Smooth muscle cell (in vitro differentiated cells): ENCODE data around the gene MPV17L. TPM values are rescaled to one million over a fixed set of nuclear protein-coding genes. Genes with fewer than 3 reads are reported as not detected.

Experiments
- DNase-seq: peaks from one replicate; lab custom pipeline; 2025; ENCODE audit not compliant: unreplicated experiment; lab: John Stamatoyannopoulos, UW
- H2AFZ ChIP-seq: fragments of 200-600 bp; sonication (generic); 2 replicates; pipeline ENCODE4 v1.6.0; 2016; ENCODE audit warnings: antibody characterized with exemption, low read depth, mild to moderate bottlenecking
- H3F3A ChIP-seq: fragments of 200-600 bp; sonication (generic); 2 replicates; pipeline ENCODE4 v1.6.0; 2017; ENCODE audit warnings: antibody characterized with exemption, low read depth
- H3K27ac ChIP-seq: fragments of 200-600 bp; sonication (generic); 2 replicates; pipeline ENCODE4 v1.5.1; 2016; ENCODE audit warnings: low read depth, mild to moderate bottlenecking
- H3K27me3 ChIP-seq: fragments of 200-600 bp; sonication (generic); 2 replicates; pipeline ENCODE4 v1.6.1; 2016; ENCODE audit warnings: low read depth, mild to moderate bottlenecking
- H3K36me3 ChIP-seq: fragments of 200-600 bp; sonication (generic); 2 replicates; pipeline ENCODE4 v1.5.1; 2016; ENCODE audit warnings: low read depth
- H3K4me1 ChIP-seq: fragments of 200-600 bp; sonication (generic); 2 replicates; pipeline ENCODE4 v1.5.1; 2016; ENCODE audit warnings: low read depth
- H3K4me2 ChIP-seq: fragments of 200-600 bp; sonication (generic); 2 replicates; pipeline ENCODE4 v1.6.0; 2016; ENCODE audit warnings: mild to moderate bottlenecking
- H3K4me3 ChIP-seq: fragments of 200-600 bp; sonication (generic); 2 replicates; pipeline ENCODE4 v1.5.1; 2016; ENCODE audit warnings: mild to moderate bottlenecking
- H3K79me2 ChIP-seq: fragments of 200-600 bp; sonication (generic); 2 replicates; pipeline ENCODE4 v1.6.0; 2016; ENCODE audit warnings: low read depth, mild to moderate bottlenecking
- H3K9ac ChIP-seq: fragments of 200-600 bp; sonication (generic); 2 replicates; pipeline ENCODE4 v1.6.0; 2016; ENCODE audit warnings: low read depth
- H3K9me3 ChIP-seq: fragments of 200-600 bp; sonication (generic); replicated peaks from 2 replicates; pipeline ENCODE4 v1.5.1; 2016; ENCODE audit warnings: low read depth
- H4K20me1 ChIP-seq: fragments of 200-600 bp; sonication (generic); 2 replicates; pipeline ENCODE4 v1.6.0; 2016; ENCODE audit warnings: low read depth
- WGBS: methylation state at CpG from one replicate; pipeline ENCODE4 v1.1.7; 2016; ENCODE audit warnings: low lambda C conversion rate; 5-methylcytosine and 5-hydroxymethylcytosine counted together
- polyA plus RNA-seq: library from polyadenylated mRNA; unstranded; fragments of >200 nt; fragmentation: Nextera tagmentation; extraction: Ambion mirVana; gene quantifications from 2 replicates; pipeline ENCODE4 v1.2.1, GENCODE V29; 2016
- total RNA-seq: library from RNA; depleted of rRNA; stranded (reverse); fragments of >200 nt; gene quantifications from 2 replicates; pipeline ENCODE4 v1.2.3, GENCODE V29; 2014
- TF ChIP-seq, protein P1 (sequence below): fragments of 200-600 bp; sonication (generic); IDR thresholded peaks from 2 replicates; pipeline ENCODE4 v1.5.1; 2017; ENCODE audit warnings: borderline replicate concordance, mild to moderate bottlenecking, antibody characterized with exemption; ENCODE audit not compliant: insufficient read depth, poor library complexity, severe bottlenecking

The MPV17L gene
- total and polyA plus RNA-seq, 2 experiments from 2014 or later = not detected

DNA sequence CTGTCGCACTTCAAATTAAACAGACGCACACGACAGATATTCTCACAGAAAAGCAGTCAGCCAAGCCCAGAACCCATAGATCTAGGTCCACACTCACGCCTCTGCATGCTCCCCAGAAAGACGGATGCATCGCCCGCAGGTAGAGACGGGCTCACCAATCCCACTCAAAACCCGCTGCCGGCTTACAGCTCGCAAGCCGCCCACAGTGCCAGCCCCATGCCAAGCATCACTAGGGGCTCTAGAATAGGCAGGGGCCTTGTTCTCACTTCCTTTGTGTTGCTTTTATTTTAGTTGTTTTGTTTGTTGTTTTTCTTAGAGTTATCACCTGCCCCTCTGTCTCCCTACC, 38.5 kb downstream of the MPV17L start:
- Histone ChIP-seq H3K4me1 (peaks cover 8% of the 10 kb centered on the region), H3K9me3 (no peaks in the 10 kb centered on the region), H3K4me3 (peak overlapping the region; percentile 65), H2AFZ (no peak overlapping the region), H3F3A (no peaks in the 10 kb centered on the region), H3K4me2 (peak overlapping the region; percentile 86), H3K27me3 (peaks cover 23% of the 10 kb centered on the region), H3K36me3 (no peaks in the 10 kb centered on the region), H3K79me2 (peaks cover 5% of the 10 kb centered on the region), H4K20me1 (no peaks in the 10 kb centered on the region), H3K9ac (no peak overlapping the region), H3K27ac (no peak overlapping the region)
- TF ChIP-seq, protein P1, sequence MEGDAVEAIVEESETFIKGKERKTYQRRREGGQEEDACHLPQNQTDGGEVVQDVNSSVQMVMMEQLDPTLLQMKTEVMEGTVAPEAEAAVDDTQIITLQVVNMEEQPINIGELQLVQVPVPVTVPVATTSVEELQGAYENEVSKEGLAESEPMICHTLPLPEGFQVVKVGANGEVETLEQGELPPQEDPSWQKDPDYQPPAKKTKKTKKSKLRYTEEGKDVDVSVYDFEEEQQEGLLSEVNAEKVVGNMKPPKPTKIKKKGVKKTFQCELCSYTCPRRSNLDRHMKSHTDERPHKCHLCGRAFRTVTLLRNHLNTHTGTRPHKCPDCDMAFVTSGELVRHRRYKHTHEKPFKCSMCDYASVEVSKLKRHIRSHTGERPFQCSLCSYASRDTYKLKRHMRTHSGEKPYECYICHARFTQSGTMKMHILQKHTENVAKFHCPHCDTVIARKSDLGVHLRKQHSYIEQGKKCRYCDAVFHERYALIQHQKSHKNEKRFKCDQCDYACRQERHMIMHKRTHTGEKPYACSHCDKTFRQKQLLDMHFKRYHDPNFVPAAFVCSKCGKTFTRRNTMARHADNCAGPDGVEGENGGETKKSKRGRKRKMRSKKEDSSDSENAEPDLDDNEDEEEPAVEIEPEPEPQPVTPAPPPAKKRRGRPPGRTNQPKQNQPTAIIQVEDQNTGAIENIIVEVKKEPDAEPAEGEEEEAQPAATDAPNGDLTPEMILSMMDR = no peak
- DNase-seq = no peak
- 64% methylated on average over 12 of the region's 12 CpGs for WGBS

DNA sequence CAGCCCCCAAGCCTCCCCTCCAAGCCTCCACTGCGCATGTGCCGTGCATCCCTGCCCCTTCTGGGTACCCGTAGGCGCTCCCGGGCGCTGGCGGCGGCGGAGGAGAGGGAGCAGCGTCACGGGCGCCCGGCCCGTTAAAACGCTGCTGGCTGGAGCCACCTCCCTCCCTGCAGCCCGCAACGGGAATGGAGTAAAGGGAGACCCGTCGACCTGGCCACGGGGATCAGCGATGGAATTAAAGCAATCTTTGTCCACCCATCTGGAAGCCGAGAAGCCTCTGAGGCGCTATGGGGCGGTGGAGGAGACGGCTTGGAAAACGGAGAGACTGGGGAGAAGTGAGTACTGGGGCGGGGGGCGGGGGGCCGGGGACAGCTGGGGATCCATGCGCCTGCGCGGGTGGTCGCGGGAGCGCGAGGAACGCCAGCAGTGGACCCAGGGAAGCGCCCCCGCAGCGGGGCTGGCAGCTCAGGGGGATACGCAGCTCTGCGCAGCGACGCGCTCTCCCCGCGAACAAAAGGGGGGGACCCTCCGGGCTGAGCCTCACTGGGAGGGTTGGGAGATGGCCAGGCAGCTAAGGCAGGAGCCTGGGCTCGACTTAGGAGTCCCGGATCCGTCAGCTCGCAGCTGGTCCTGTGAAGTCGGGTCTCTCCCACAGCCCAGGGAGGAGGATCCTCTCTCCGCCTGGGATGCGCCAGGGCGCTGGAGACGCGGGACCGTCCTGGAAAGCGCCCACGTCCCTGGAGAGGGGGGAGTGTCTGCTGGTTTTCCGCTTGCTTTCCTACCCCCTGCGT, 39.1 kb downstream of the MPV17L start, which contains the start of gene BMERB1:
BMERB1 (plus strand) TSS at position 164 of the 791 bp plus-strand sequence; CDS start at position 230, 66 bp downstream.
- Histone ChIP-seq H3K4me1 (peaks cover 8% of the 10 kb centered on the region), H3K79me2 (peaks cover 5% of the 10 kb centered on the region), H3K27me3 (peaks cover 23% of the 10 kb centered on the region), H3K4me2 (peak within 1 kb of the TSS; percentile 86), H2AFZ (peak within 1 kb of the TSS; percentile 58), H3F3A (peaks cover 4% of the 10 kb centered on the region), H3K9me3 (no peaks in the 10 kb centered on the region), H3K4me3 (peak within 1 kb of the TSS; percentile 65), H3K27ac (no peak within 1 kb of the TSS), H4K20me1 (no peaks in the 10 kb centered on the region), H3K36me3 (no peaks in the 10 kb centered on the region), H3K9ac (peak within 1 kb of the TSS; percentile 31)
- 3% methylated on average over 46 of the region's 63 CpGs for WGBS
- DNase-seq = peak; percentile 20
- TF ChIP-seq, protein P1 = no peak

DNA sequence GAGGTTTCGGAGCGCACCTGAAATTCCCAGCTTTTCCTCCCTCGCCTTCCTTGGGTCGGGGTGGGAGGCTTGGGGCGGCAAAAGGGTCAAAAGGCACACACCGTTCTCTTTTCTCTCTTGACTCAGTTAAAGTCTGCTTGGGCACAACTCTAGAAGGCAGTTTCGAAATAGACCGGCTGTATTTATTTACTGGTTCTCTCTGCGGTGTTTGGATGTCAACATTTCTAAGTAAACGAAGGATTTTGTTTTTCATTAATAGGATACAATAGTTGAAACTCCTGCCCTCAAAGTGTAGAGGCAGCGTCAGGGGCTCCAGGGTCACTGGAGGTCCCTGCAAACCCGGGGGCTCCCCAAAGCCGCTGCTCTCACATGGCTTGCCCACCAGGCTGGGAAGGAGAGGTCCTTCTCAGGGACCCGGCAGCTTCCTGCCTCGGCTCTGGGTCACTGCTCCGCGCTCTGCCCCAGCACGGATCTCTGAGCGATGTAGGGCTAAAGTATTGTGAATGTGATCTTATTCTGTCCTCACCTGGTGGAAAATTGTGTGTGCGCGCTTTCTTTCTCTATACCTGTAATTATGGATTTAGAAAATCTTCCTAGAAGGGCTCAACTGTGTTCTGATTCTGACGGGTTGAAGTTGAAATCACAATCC, 39.8 kb downstream of the MPV17L start:
- H3K9me3 ChIP-seq = no peaks in the 10 kb centered on the region
- peak overlapping the region; percentile 86 for H3K4me2 ChIP-seq
- WGBS = 13% methylated on average over 22 of the region's 22 CpGs
- DNase-seq = no peak
- H3F3A ChIP-seq = peaks cover 6% of the 10 kb centered on the region
- peaks cover 23% of the 10 kb centered on the region for H3K27me3 ChIP-seq
- peak overlapping the region; percentile 58 for H2AFZ ChIP-seq
- H3K79me2 ChIP-seq = peaks cover 5% of the 10 kb centered on the region
- no peaks in the 10 kb centered on the region for H3K36me3 ChIP-seq
- peak overlapping the region; percentile 31 for H3K9ac ChIP-seq
- peak overlapping the region; percentile 65 for H3K4me3 ChIP-seq
- TF ChIP-seq, protein P1 = no peak
- no peak overlapping the region for H3K27ac ChIP-seq
- no peaks in the 10 kb centered on the region for H4K20me1 ChIP-seq
- peaks cover 8% of the 10 kb centered on the region for H3K4me1 ChIP-seq
